Measurements from ENCODE around the gene ATG7.

The ATG7 gene

GRCh38 chr3:11239796-11240195 is 32.4 kb upstream of the ATG7 start:
- Histone ChIP-seq H3K4me3 (ENCODE audit: low read depth, low read length) (no peak overlapping the region), H3K27me3 (ENCODE audit: insufficient read depth, low read depth, severe bottlenecking) (no peaks in the 10 kb centered on the region), H3K36me3 (no peaks in the 10 kb centered on the region), H3K27ac (no peak overlapping the region), H3K9me3 (ENCODE audit: severe bottlenecking) (no peaks in the 10 kb centered on the region)
- TF ChIP-seq CTCF (IDR thresholded peaks at IDR 0.05; ENCODE audit: low read depth, low read length) = no peak
- DNase-seq = no peak

GRCh38 chr3:11240496-11240895 is 31.7 kb upstream of the ATG7 start:
- H3K27me3 ChIP-seq (ENCODE audit: insufficient read depth, low read depth, severe bottlenecking) = no peaks in the 10 kb centered on the region
- DNase-seq = no peak
- no peaks in the 10 kb centered on the region for H3K36me3 ChIP-seq
- no peak overlapping the region for H3K4me3 ChIP-seq (ENCODE audit: low read depth, low read length)
- H3K27ac ChIP-seq = no peak overlapping the region
- no peaks in the 10 kb centered on the region for H3K9me3 ChIP-seq (ENCODE audit: severe bottlenecking)
- TF ChIP-seq CTCF (IDR thresholded peaks at IDR 0.05; ENCODE audit: low read depth, low read length) = no peak

- no peaks in the 10 kb centered on the region for H3K27me3 ChIP-seq (ENCODE audit: insufficient read depth, low read depth, severe bottlenecking)
- DNase-seq = no peak
- no peak overlapping the region for H3K27ac ChIP-seq
- H3K4me3 ChIP-seq (ENCODE audit: low read depth, low read length) = no peak overlapping the region
- no peaks in the 10 kb centered on the region for H3K9me3 ChIP-seq (ENCODE audit: severe bottlenecking)
- H3K36me3 ChIP-seq = no peaks in the 10 kb centered on the region
- TF ChIP-seq CTCF (IDR thresholded peaks at IDR 0.05; ENCODE audit: low read depth, low read length) = no peak
These were observed 28.0 kb upstream of the ATG7 start for GRCh38 chr3:11244121-11244677.

GRCh38 chr3:11245276-11245675 is 26.9 kb upstream of the ATG7 start:
- H3K9me3 ChIP-seq (ENCODE audit: severe bottlenecking) = no peaks in the 10 kb centered on the region
- H3K36me3 ChIP-seq = no peaks in the 10 kb centered on the region
- H3K27ac ChIP-seq = no peak overlapping the region
- no peak for DNase-seq
- H3K27me3 ChIP-seq (ENCODE audit: insufficient read depth, low read depth, severe bottlenecking) = no peaks in the 10 kb centered on the region
- no peak overlapping the region for H3K4me3 ChIP-seq (ENCODE audit: low read depth, low read length)
- no peak for TF ChIP-seq CTCF (IDR thresholded peaks at IDR 0.05; ENCODE audit: low read depth, low read length)

GRCh38 chr3:11245827-11246662 is 26.2 kb upstream of the ATG7 start:
- no peak overlapping the region for H3K4me3 ChIP-seq (ENCODE audit: low read depth, low read length)
- H3K36me3 ChIP-seq = no peaks in the 10 kb centered on the region
- no peaks in the 10 kb centered on the region for H3K9me3 ChIP-seq (ENCODE audit: severe bottlenecking)
- H3K27me3 ChIP-seq (ENCODE audit: insufficient read depth, low read depth, severe bottlenecking) = no peaks in the 10 kb centered on the region
- DNase-seq = no peak
- no peak overlapping the region for H3K27ac ChIP-seq
- TF ChIP-seq CTCF (IDR thresholded peaks at IDR 0.05; ENCODE audit: low read depth, low read length) = no peak

GRCh38 chr3:11246663-11246970 is 25.6 kb upstream of the ATG7 start:
- TF ChIP-seq CTCF (IDR thresholded peaks at IDR 0.05; ENCODE audit: low read depth, low read length) = no peak
- no peak overlapping the region for H3K27ac ChIP-seq

More at GRCh38 chr3:11246663-11246970, 25.6 kb upstream of the ATG7 start:
- Histone ChIP-seq H3K9me3 (ENCODE audit: severe bottlenecking) (no peaks in the 10 kb centered on the region), H3K36me3 (no peaks in the 10 kb centered on the region), H3K27me3 (ENCODE audit: insufficient read depth, low read depth, severe bottlenecking) (no peaks in the 10 kb centered on the region), H3K4me3 (ENCODE audit: low read depth, low read length) (no peak overlapping the region)
- DNase-seq = no peak
